HG02870 (cell line): ENCODE results near the gene ZFYVE16.
"Not testable (repeated sequence)": the region's sequence is repeated elsewhere in the genome, so short reads cannot be mapped to it uniquely, and the experiment has no call there.

Experiments
- ATAC-seq: cut with Tn5 transposase; IDR thresholded peaks from one replicate; pipeline ENCODE4 v1.9.1; 2021; ENCODE audit warnings: mild to moderate bottlenecking, moderate library complexity; ENCODE audit not compliant: unreplicated experiment

Gene ZFYVE16

GRCh38 chr5:80407735-80408483 lies at the start of gene ZFYVE16:
TSS of gene ZFYVE16 (plus strand) at chr5:80408064. CDS start at chr5:80434148, 26,084 bp downstream.
- ATAC-seq = peak; percentile 82

- no peak for ATAC-seq
Observed at GRCh38 chr5:80360914-80361444, 46.9 kb upstream of the ZFYVE16 start.

GRCh38 chr5:80364892-80365291 lies 43.0 kb upstream of the ZFYVE16 start:
- no peak for ATAC-seq

GRCh38 chr5:80368661-80369480 lies 39.0 kb upstream of the ZFYVE16 start:
- ATAC-seq = no peak

GRCh38 chr5:80369521-80369920 lies 38.3 kb upstream of the ZFYVE16 start:
- ATAC-seq = no peak

- no peak for ATAC-seq
Observed at GRCh38 chr5:80370390-80370789, 37.5 kb upstream of the ZFYVE16 start.

- ATAC-seq = no peak
Observed at GRCh38 chr5:80372780-80373179, 35.1 kb upstream of the ZFYVE16 start.

- ATAC-seq = no peak
Observed at GRCh38 chr5:80374188-80374587, 33.7 kb upstream of the ZFYVE16 start.

- no peak for ATAC-seq
Observed at GRCh38 chr5:80376557-80376956, 31.3 kb upstream of the ZFYVE16 start.

GRCh38 chr5:80382488-80382887 lies 25.4 kb upstream of the ZFYVE16 start:
- no peak for ATAC-seq

- ATAC-seq = no peak
Observed at GRCh38 chr5:80387063-80387768, 20.6 kb upstream of the ZFYVE16 start.

GRCh38 chr5:80389580-80389979 lies 18.3 kb upstream of the ZFYVE16 start:
- no peak for ATAC-seq

- ATAC-seq = not testable (repeated sequence)
Observed at GRCh38 chr5:80390413-80390812, 17.5 kb upstream of the ZFYVE16 start.

- ATAC-seq = not testable (repeated sequence)
Observed at GRCh38 chr5:80391267-80391666, 16.6 kb upstream of the ZFYVE16 start.

GRCh38 chr5:80399526-80400239 lies 8.2 kb upstream of the ZFYVE16 start:
- ATAC-seq = peak; percentile 69

- ATAC-seq = not testable (repeated sequence)
Observed at GRCh38 chr5:80400368-80400767, 7.5 kb upstream of the ZFYVE16 start.

- ATAC-seq = no peak
Observed at GRCh38 chr5:80403782-80404181, 4.1 kb upstream of the ZFYVE16 start.

- ATAC-seq = peak; percentile 43
Observed at GRCh38 chr5:80406980-80407734, 707 bp upstream of the ZFYVE16 start.

- peak; percentile 44 for ATAC-seq
Observed at GRCh38 chr5:80408484-80409366, 861 bp downstream of the ZFYVE16 start.
